Measurements from ENCODE around the gene PRR18. TPM values are rescaled to one million over a fixed set of nuclear protein-coding genes. Genes with fewer than 3 reads are reported as not detected.

Gene PRR18
- not detected for total RNA-seq

- no peaks in the 10 kb centered on the region for H3K9me3 ChIP-seq
- intact Hi-C loops (cut with DNase I) = no loop called here
- no peak within 1 kb of the TSS for H3K27ac ChIP-seq
- H3K27me3 ChIP-seq = peaks cover 8% of the 10 kb centered on the region
- H3K4me3 ChIP-seq = peak within 1 kb of the TSS; percentile 51 to 63
- DNase-seq (ENCODE audit: low spot score in 2 of 2) = no peak
- peaks cover 8 to 10% of the 10 kb centered on the region in 2 donors for H3K4me1 ChIP-seq
- H3K36me3 ChIP-seq = no peaks in the 10 kb centered on the region
- no peak for TF ChIP-seq CTCF (IDR thresholded peaks at IDR 0.05)
These were observed at the start of gene PRR18 for GRCh38 chr6:166308033-166308768. Gene PRR18, minus strand, starts transcription at chr6:166308392. Its CDS starts 250 bp downstream, at chr6:166308142.

- H3K27ac ChIP-seq = no peak overlapping the region
- no peaks in the 10 kb centered on the region for H3K36me3 ChIP-seq
- H3K4me3 ChIP-seq = no peak overlapping the region
- intact Hi-C loops (cut with DNase I) = no loop called here
- DNase-seq (ENCODE audit: low spot score in 2 of 2) = no peak
- H3K9me3 ChIP-seq = no peaks in the 10 kb centered on the region
- no peaks in the 10 kb centered on the region for H3K4me1 ChIP-seq
- H3K27me3 ChIP-seq = no peaks in the 10 kb centered on the region
- TF ChIP-seq CTCF (IDR thresholded peaks at IDR 0.05) = no peak
These were observed 47.4 kb upstream of the PRR18 start for GRCh38 chr6:166355552-166355951.

GRCh38 chr6:166354965-166355364 is 46.8 kb upstream of the PRR18 start:
- DNase-seq (ENCODE audit: low spot score in 2 of 2) = no peak
- H3K4me3 ChIP-seq = no peak overlapping the region
- H3K27me3 ChIP-seq = no peaks in the 10 kb centered on the region
- H3K27ac ChIP-seq = no peak overlapping the region
- no peaks in the 10 kb centered on the region for H3K9me3 ChIP-seq
- H3K36me3 ChIP-seq = no peaks in the 10 kb centered on the region
- intact Hi-C loops (cut with DNase I) = no loop called here
- H3K4me1 ChIP-seq = no peaks in the 10 kb centered on the region
- no peak for TF ChIP-seq CTCF (IDR thresholded peaks at IDR 0.05)

GRCh38 chr6:166354143-166354542 is 46.0 kb upstream of the PRR18 start:
- Histone ChIP-seq H3K9me3 (no peaks in the 10 kb centered on the region), H3K27ac (no peak overlapping the region), H3K4me3 (no peak overlapping the region), H3K36me3 (no peaks in the 10 kb centered on the region), H3K27me3 (no peaks in the 10 kb centered on the region), H3K4me1 (no peaks in the 10 kb centered on the region)
- DNase-seq (ENCODE audit: low spot score in 2 of 2) = no peak
- TF ChIP-seq CTCF (IDR thresholded peaks at IDR 0.05) = no peak
- intact Hi-C loops (cut with DNase I) = no loop called here

GRCh38 chr6:166353507-166353906 is 45.3 kb upstream of the PRR18 start:
- no peak for DNase-seq (ENCODE audit: low spot score in 2 of 2)
- intact Hi-C loops (cut with DNase I) = no loop called here
- Histone ChIP-seq H3K4me1 (no peaks in the 10 kb centered on the region), H3K4me3 (no peak overlapping the region), H3K27ac (no peak overlapping the region), H3K27me3 (no peaks in the 10 kb centered on the region), H3K9me3 (no peaks in the 10 kb centered on the region), H3K36me3 (no peaks in the 10 kb centered on the region)
- no peak for TF ChIP-seq CTCF (IDR thresholded peaks at IDR 0.05)
